IPS-15b (cell line): ENCODE data around the gene UGT1A6.

Experiments
- H3K27me3 ChIP-seq: one replicate; pipeline ENCODE4 v1.6.1; 2013; ENCODE audit warnings: low read length; ENCODE audit not compliant: control insufficient read depth, insufficient read depth
- H3K36me3 ChIP-seq: one replicate; pipeline ENCODE4 v1.6.1; 2013; ENCODE audit warnings: low read length; ENCODE audit not compliant: control insufficient read depth, insufficient read depth
- H3K4me1 ChIP-seq: one replicate; pipeline ENCODE4 v1.6.1; 2013; ENCODE audit warnings: mild to moderate bottlenecking, low read length; ENCODE audit not compliant: control insufficient read depth, insufficient read depth
- H3K4me3 ChIP-seq: one replicate; pipeline ENCODE4 v1.5.1; 2013; ENCODE audit warnings: low read depth, low read length
- H3K9ac ChIP-seq: one replicate; pipeline ENCODE4 v1.6.1; 2013; ENCODE audit warnings: low read depth, mild to moderate bottlenecking, low read length
- H3K9me3 ChIP-seq: one replicate; pipeline ENCODE4 v1.6.1; 2013; ENCODE audit warnings: mild to moderate bottlenecking, low read length; ENCODE audit not compliant: control insufficient read depth, insufficient read depth

UGT1A6 gene

DNA sequence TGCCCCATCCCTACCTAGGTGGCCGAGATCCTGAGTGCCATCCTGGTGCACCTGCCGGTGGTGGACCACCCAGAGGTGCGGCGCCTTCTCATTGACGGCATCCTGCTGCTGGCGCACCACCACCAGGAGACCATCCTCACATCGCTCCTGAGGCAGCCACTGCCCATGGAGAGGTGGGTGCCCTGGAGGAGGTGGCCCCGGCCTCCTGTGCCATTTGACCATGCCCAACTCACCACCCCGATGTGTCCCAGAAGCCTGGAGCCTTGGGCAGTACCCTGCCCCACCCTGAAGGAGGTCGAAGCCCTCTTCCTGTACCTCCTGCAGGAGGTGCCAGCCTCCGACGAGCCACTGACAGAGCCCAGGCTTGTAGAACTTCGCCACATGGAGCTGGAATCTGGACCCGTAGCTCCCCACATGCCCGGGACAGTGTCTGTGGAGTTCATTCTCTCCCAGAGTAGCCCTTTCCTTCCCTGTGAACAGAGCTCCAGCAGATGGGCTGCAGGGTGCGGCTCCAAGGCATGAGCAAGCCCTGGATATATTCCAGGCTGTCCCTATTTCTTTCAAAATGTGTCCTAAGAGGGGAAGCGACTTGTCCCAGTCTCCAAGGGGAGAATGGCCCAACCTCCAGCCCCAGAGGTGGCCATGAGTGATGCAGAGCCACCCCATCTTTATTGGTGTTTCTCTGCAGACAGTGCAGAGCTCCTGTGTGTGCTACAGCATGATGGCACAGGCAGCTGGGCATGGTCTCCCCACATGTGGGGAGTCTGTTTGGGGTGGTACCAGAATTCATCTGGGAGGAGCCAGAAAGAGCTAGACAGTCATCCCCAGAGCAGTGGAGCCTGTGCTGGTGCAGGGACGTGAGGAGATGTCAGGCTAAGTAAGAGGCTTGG is 127.4 kb downstream of the UGT1A6 start:
- no peaks in the 10 kb centered on the region for H3K27me3 ChIP-seq

DNA sequence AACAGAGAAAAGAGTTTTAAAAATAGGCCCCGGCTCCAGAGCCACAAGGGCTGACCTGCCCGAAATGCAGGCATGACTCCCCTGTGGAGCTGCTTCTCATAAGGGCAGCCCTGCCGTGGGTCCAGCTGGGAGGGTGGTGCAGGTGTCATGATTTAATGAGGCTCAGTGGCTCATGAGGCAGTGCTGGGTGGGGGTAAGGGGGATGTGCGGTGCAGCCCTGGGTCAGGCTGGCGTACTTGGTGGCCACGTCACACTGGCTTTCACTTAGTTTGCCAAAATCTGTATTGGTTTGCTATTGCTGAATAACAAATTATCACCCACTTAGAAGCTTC is 128.1 kb downstream of the UGT1A6 start:
- Histone ChIP-seq H3K9ac (no peak overlapping the region), H3K9me3 (no peaks in the 10 kb centered on the region), H3K4me1 (no peaks in the 10 kb centered on the region), H3K4me3 (no peak overlapping the region), H3K36me3 (no peaks in the 10 kb centered on the region), H3K27me3 (no peaks in the 10 kb centered on the region)

More for the DNA sequence above, 127.4 kb downstream of the UGT1A6 start:
- no peak overlapping the region for H3K9ac ChIP-seq
- no peaks in the 10 kb centered on the region for H3K36me3 ChIP-seq
- H3K9me3 ChIP-seq, result no peaks in the 10 kb centered on the region
- no peak overlapping the region for H3K4me3 ChIP-seq
- no peaks in the 10 kb centered on the region for H3K4me1 ChIP-seq

DNA sequence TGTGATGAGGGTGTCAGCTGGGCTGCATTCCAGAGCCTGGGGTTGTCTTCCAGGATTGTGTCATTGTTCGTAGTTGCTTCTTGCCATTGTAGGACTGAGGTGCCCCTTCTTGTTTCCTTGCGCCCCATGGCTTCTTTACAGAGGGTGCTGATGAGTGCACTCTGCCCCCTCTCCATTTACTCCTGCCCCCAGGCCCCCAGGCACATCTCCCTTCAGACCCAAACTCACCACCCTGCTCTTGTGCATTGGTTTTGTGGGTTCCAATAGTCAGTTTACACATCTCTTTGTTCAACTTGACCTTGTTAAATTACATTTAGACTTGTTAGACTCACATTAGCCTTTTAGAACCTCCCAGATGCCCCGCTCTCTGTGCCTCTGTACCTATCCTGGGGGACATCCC is 128.5 kb downstream of the UGT1A6 start:
- Histone ChIP-seq H3K36me3 (no peaks in the 10 kb centered on the region), H3K4me3 (no peak overlapping the region), H3K9me3 (no peaks in the 10 kb centered on the region), H3K9ac (no peak overlapping the region), H3K27me3 (no peaks in the 10 kb centered on the region), H3K4me1 (no peaks in the 10 kb centered on the region)

DNA sequence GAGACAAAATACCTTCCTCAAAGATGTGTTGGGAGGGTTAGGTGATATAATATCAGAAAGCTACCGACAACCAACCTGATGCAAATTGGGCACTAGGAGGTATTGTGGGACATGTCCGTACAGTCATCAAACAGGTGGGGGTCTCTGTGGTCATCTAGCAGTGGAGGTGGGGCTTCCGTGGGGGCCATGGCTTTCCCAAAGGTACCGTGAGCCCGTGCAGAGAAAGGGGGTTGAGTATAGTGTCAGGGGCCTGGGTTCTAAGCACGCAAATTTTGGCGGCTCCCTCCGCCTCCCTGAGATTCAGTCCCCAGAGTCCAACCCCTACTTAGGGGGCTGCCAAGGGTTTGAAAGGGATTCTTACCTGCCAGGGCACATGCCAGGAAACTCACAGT is 129.0 kb downstream of the UGT1A6 start:
- H3K27me3 ChIP-seq, result no peaks in the 10 kb centered on the region

DNA sequence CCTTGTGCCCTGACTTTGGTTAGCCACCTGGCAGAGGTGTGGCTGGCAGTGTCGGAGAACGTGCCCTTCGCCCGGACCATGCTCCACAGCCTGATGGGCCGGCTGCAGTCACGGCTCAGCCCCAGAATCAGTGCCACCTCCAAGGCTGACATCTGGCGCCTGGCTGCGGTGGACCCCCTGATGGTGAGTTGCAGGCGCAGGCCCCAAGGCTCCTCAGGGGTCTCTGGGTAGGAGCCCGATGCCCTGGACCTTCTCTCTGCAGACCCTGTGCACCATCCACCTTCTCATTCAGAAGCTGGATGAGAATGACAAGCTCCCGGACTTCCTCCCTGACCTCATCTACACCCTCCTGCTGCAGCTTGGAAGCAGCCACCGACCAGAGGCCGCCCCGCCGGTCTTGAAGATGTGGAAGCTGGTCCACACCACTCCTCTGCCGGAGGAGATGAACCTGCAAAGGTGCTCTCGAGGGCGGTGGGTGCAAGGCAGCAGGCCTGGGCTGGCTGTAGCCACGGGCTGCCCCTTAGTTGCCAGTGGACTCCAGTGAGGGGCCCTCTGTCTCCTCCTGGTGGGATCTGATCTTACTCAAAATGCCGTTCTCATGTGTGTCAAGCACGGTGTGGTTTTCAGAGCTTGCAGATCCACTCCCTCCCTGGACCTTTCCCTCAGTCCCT is 129.5 kb downstream of the UGT1A6 start:
- H3K4me3 ChIP-seq, result no peak overlapping the region
- H3K4me1 ChIP-seq, result no peaks in the 10 kb centered on the region
- no peaks in the 10 kb centered on the region for H3K9me3 ChIP-seq
- H3K9ac ChIP-seq, result no peak overlapping the region
- no peaks in the 10 kb centered on the region for H3K27me3 ChIP-seq
- H3K36me3 ChIP-seq, result no peaks in the 10 kb centered on the region

More for the DNA sequence above, 129.0 kb downstream of the UGT1A6 start:
- H3K36me3 ChIP-seq, result no peaks in the 10 kb centered on the region
- H3K4me1 ChIP-seq, result no peaks in the 10 kb centered on the region
- no peaks in the 10 kb centered on the region for H3K9me3 ChIP-seq
- no peak overlapping the region for H3K4me3 ChIP-seq
- no peak overlapping the region for H3K9ac ChIP-seq
